Left lobe of liver (tissue), 2 donors: Measurements from ENCODE around the gene STAP2. TPM values are rescaled to one million over a fixed set of nuclear protein-coding genes. Genes with fewer than 3 reads are reported as not detected.
"Not testable (repeated sequence)": the region's sequence is repeated elsewhere in the genome, so short reads cannot be mapped to it uniquely, and the experiment has no call there.

ENCODE experiments used
- ATAC-seq: fragments of 200-7000 bp; cut with Tn5 transposase; one replicate; pipeline ENCODE4 v1.9.1; 2020; ENCODE audit warnings: mild to moderate bottlenecking, moderate library complexity
- DNase-seq: peaks from one replicate; pipeline ENCODE4 v3.0.0-alpha.2; 2020; ENCODE audit warnings: low spot score
- total RNA-seq: library from RNA; stranded (reverse); gene quantifications from one replicate; pipeline ENCODE4 v1.2.1, GENCODE V29; 2021
- donor health status: DM: no; HTN: no; CAD: no; lungs with moderate emphysema.
- donor health status: DM: no; HTN: yes; CAD: no.

The STAP2 gene
- total RNA-seq, 1 donor from 2014 or later: 31.8 TPM

- no peak for DNase-seq
- ATAC-seq: peak; percentile 4
These were observed 21.0 kb upstream of the STAP2 start for GRCh38 chr19:4359627-4360000.

DNA sequence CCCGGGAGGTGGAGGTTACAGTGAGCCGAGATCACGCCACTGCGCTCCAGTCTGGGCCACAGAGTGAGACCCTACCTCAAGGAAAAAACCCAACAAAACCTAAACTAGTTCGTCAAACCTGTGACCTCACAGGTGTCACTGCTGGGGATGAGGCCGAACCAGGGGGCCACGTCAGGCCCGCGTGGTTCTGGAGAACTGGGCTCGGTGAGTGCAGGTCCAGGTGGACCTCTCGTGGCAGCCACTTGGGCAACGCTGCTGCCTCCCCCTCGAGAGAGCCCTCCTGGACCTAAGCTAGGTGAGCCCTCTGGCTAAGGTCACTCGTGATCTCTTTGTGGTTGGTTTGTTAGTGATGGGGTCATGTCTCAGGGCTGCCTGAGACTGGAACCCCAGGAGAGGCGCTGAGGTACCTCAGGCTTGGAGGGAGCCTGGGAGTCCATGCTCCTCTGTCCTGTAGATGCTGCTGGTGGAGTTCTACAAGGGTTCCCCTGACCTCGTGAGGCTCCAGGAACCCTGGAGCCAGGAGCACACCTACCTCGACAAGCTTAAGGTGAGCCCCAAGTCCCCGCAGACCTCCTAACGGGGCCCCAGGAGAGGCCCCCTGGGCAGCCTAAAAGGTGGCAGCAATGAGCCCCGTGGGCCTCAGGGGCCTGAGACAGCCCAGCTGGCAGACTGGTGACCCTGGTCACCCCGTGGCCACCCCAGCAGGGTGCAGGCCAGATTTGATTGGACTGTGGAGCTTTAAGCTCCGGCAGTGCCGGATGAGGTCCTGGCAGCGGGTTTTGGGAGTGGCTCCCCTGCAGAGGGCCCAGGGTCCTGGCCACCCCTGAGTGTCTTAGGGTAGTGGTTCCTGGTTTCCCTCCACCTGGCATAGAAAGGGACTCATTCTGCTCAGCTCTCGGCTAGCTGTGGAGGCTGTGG is 20.3 kb upstream of the STAP2 start:
- DNase-seq (no peak), ATAC-seq (no peak)

- ATAC-seq (no peak), DNase-seq (no peak)
These were observed 19.3 kb upstream of the STAP2 start for GRCh38 chr19:4357921-4358326.

DNA sequence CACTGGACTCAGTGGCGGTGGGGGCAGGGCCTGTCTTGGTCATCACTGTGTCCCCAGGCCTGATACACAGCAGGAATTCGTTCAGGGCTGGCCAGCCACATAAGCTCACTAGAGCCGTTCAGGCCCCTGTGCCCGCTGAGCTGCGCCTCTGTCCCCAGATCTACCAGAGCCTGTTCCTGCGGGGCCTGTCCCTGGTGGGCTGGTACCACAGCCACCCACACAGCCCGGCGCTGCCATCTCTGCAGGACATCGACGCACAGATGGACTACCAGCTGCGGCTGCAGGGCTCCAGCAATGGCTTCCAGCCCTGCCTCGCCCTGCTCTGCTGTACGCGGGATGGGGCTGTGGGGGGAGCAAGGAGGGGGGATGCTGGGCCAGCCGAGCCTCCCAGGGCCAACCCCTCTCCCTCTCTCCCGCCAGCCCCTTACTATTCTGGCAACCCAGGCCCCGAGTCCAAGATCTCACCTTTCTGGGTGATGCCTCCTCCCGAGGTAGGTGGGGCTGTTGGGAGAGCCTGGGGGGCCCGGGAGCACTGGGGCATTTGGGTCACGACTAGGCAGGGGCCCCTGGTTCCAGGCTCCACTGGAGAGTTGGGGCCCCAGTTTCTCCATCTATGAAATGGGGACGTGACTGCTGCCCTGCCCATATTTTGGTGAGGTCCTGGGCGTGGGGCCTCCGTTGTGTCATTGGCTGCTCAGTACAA is 18.6 kb upstream of the STAP2 start:
- ATAC-seq: no peak
- DNase-seq: no peak

DNA sequence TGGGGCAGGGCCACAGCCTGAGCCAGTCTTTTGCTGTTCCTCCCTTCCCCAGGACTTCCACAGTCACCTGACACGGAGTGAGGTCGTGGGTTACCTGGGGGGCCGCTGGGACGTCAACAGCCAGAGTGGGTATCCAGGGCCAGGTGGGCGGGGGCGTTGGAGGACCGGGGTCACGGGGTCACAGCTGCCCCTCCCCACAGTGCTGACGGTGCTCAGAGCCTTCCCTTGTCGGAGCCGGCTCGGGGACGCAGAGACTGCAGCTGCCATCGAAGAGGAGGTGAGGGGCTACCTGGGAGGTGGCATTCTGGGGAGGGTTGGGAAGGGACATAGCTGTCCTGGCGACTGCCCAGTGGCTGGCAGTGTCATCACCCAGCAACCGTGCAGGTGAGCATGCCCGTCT is 16.3 kb upstream of the STAP2 start:
- ATAC-seq (no peak), DNase-seq (no peak)

DNA sequence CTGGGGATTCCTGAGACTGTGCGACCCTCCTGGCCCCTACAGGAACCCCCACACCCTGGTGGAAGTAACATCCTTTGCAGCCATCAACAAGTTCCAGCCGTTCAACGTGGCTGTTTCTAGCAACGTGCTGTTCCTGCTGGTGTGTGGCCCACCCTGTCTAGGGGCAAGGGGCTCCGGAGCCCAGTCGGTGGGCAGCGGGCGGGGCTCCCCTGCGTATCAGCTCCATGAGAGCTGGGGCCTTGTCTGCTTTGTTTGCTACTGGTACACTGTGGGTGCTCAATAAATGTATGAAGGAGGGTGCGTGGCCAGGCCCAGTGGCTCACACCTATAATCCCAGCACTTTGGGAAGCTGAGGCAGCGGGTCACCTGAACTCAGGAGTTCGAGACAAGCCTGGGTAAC is 15.7 kb upstream of the STAP2 start:
- no peak for DNase-seq
- ATAC-seq: no peak

DNA sequence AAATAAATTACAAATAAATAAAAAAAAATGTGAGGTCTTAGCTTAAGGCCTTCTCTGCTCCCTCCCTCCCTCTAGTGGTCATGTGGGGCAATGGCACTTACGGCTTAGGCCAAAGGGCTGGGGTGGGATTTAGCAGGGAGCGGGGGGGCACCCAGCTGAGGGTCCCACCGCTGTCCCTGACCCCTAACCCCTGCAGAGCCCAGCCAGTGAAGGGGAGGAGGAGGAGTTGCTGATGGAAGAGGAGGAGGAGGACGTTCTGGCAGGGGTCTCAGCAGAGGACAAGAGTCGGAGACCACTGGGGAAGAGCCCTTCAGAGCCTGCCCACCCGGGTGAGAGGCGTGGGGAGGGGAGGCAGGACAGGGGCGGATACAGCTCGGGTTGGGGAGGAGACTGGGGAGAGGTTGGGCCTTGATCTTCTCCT is 14.1 kb upstream of the STAP2 start:
- ATAC-seq: peak; percentile 70
- no peak for DNase-seq

GRCh38 chr19:4350726-4351125 is 12.1 kb upstream of the STAP2 start:
- ATAC-seq (no peak), DNase-seq (no peak)

GRCh38 chr19:4350111-4350510 is 11.5 kb upstream of the STAP2 start:
- ATAC-seq (no peak), DNase-seq (no peak)

DNA sequence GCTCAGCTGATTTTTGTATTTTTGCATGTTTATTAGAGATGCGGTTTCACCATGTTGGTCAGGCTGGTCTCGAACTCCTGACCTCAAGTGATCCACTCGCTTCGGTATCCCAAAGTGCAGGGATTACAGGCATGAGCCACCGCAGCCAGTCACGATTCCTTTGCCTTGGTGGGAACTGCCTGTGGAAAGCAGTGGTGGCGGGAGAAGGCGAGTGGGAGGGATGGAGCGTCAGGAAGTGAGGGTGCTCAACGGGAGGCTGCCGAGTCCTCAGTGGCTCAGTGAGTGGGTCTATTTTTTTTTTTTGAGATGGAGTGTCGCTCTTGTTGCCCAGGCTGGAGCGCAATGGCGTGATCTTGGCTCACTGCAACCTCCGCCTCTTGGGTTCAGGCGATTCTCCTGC is 10.6 kb upstream of the STAP2 start:
- not testable (repeated sequence) for ATAC-seq, DNase-seq

- DNase-seq: no peak
- no peak for ATAC-seq
These were observed 8.9 kb upstream of the STAP2 start for GRCh38 chr19:4347521-4347920.

DNA sequence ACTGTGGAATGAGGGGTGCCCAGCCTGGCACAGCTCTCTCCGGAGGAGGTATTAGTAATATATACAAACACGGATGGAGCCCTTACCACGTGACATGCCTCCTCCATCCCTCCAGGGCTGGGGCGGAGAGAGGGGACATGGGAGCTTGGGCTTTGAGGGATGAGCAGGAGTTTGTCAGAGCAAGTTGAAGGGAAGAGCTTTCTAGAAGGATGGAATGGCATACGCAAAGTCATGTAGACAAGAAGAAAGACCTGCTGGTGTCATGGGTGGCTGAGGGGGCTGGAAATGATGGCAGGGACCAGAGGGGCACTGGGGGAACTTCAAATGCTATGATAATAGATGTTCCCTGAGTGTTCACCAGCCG is 7.4 kb upstream of the STAP2 start:
- DNase-seq (no peak), ATAC-seq (no peak)

GRCh38 chr19:4345342-4346019 is 6.9 kb upstream of the STAP2 start:
- ATAC-seq: peak; percentile 32
- peak; percentile 92 for DNase-seq

DNA sequence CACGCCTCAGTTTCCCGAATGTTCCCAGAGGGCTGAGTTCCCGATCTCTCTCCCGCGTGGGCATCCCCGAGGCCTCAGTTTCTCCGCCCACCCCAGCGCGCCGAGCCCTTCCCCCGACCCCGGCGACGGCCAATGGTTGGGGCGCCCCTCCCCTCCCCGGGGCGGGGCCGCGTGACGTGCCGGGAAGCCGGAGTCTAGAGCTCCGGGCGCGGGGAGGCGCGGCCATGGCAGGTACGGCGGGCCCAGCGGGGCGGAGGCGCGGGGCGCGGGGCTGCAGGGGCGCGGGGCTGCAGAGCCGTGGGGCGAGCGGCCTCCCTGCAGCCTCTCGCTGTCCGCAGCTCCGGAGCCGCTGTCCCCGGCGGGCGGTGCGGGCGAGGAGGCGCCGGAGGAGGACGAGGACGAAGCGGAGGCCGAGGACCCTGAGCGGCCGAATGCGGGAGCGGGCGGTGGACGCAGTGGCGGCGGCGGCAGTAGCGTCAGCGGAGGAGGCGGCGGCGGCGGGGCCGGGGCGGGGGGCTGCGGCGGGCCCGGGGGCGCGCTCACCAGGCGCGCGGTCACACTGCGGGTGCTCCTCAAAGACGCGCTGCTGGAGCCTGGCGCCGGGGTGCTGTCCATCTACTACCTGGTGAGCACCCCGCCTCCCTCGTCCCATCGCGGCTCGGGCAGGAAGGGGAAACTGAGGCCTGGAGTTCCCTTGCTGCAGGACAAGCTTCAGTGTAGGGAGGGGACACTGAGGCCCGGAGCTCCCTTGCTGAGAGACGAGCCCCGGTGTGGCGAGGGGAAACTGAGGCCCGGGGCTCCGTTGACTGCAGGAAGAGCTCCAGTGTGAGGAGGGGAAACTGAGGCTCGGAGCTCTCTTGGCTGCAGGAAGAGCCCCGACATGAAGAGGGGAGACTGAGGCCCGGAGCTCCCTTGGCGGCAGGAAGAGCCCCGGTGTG is 5.0 kb upstream of the STAP2 start, which contains the start of gene MPND:
TSS of gene MPND (plus strand) at position 193 of the 938 bp plus-strand sequence. CDS start at position 225, 32 bp downstream.
- peak; percentile 73 for ATAC-seq
- peak; percentile 95 for DNase-seq

- DNase-seq: peak; percentile 99
- ATAC-seq: peak; percentile 73
These were observed 4.2 kb upstream of the STAP2 start for GRCh38 chr19:4342615-4343369.

GRCh38 chr19:4342314-4342614 is 3.6 kb upstream of the STAP2 start:
- no peak for DNase-seq
- ATAC-seq: no peak

GRCh38 chr19:4337906-4338440 is 654 bp downstream of the STAP2 start:
- peak; percentile 77 for DNase-seq
- ATAC-seq: peak; percentile 28

- DNase-seq (no peak), ATAC-seq (no peak)
These were observed 3.6 kb downstream of the STAP2 start for GRCh38 chr19:4334929-4335570.

DNA sequence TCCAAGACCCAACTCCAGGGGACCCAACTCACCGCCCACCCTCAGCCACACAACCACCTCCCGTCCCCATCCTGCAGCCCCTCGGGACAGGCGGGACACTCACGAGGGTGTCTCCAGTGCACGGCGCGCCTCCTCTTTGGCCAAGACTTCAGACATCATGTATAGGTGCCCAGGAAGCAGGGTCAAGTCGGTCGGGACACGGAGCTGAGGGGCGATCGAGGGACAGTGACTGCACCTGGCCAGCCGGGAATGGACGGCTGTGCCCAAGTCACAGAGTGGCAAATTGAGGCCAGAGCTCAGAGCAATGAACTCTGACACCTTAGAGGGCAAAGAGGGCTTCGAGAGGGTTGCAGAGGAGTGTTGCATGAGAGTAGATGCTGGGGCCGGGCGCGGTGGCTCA is 8.8 kb downstream of the STAP2 start:
- ATAC-seq (no peak), DNase-seq (no peak)
